CD14-positive monocyte (primary cell): ENCODE results near the gene MT1E. TPM values are rescaled to one million over a fixed set of nuclear protein-coding genes. Genes with fewer than 3 reads are reported as not detected.
A peak's percentile ranks its signal among the peaks of the same experiment; 100 is the strongest.

Experiments
- DNase-seq, 3 donors: peaks; one replicate each; pipeline ENCODE4 v3.0.0-alpha.2; 2011 to 2022
- H2AFZ ChIP-seq: 2 replicates; pipeline ENCODE4 v1.6.0; 2012; ENCODE audit warnings: mild to moderate bottlenecking, low read depth, low read length, inconsistent platforms; ENCODE audit not compliant: insufficient read depth, poor library complexity, severe bottlenecking
- H3K27ac ChIP-seq, 2 donors: 1 replicate in 1 of 2; 2 replicates in 1 of 2; pipeline ENCODE4 v1.5.1; 2012 to 2013; ENCODE audit warnings: low read length in 2 of 2, control low read depth in 1 of 2, inconsistent platforms in 1 of 2, low read depth in 1 of 2, mild to moderate bottlenecking in 1 of 2
- H3K27me3 ChIP-seq, 2 donors: one replicate each; pipeline versions ENCODE4 v1.6.0 to v1.6.1; 2011 to 2013; ENCODE audit warnings: low read length in 2 of 2; ENCODE audit not compliant: control insufficient read depth in 2 of 2, insufficient read depth in 2 of 2
- H3K36me3 ChIP-seq, 2 donors: replicated peaks in 1 of 2; 1 replicate in 1 of 2; 2 replicates in 1 of 2; pipeline versions ENCODE4 v1.5.1 to v1.6.1; 2012 to 2013; ENCODE audit warnings: low read length in 2 of 2, control low read depth in 1 of 2, inconsistent platforms in 1 of 2, mild to moderate bottlenecking in 1 of 2; ENCODE audit not compliant: insufficient read depth in 2 of 2, control insufficient read depth in 1 of 2
- H3K4me1 ChIP-seq, 2 donors: 1 replicate in 1 of 2; 2 replicates in 1 of 2; pipeline versions ENCODE4 v1.5.1 to v1.6.1; 2012 to 2013; ENCODE audit warnings: low read length in 2 of 2, control low read depth in 1 of 2, inconsistent platforms in 1 of 2, mild to moderate bottlenecking in 1 of 2, moderate library complexity in 1 of 2; ENCODE audit not compliant: insufficient read depth in 2 of 2, control insufficient read depth in 1 of 2
- H3K4me2 ChIP-seq: replicated peaks from 2 replicates; pipeline ENCODE3; 2012; ENCODE audit warnings: low read length, moderate library complexity, mild to moderate bottlenecking; ENCODE audit not compliant: poor library complexity, severe bottlenecking; ENCODE audit errors: extremely low read depth
- H3K4me3 ChIP-seq, 3 experiments: fragments of 200-600 bp in 1 of 3; sonication (generic) in 1 of 3; replicated peaks in 1 of 3; 1 replicate in 2 of 3; 2 replicates in 1 of 3; pipeline ENCODE4 v1.5.1; 2011 to 2013; ENCODE audit warnings: low read length in 3 of 3, mild to moderate bottlenecking in 3 of 3, control low read depth in 2 of 3, low read depth in 2 of 3, inconsistent platforms in 1 of 3, moderate library complexity in 1 of 3
- H3K79me2 ChIP-seq: 2 replicates; pipeline ENCODE4 v1.6.0; 2012; ENCODE audit warnings: mild to moderate bottlenecking, control low read depth, inconsistent platforms, low read length, moderate library complexity; ENCODE audit not compliant: insufficient read depth
- H3K9ac ChIP-seq: 2 replicates; pipeline ENCODE4 v1.6.0; 2017; ENCODE audit warnings: low read length, mild to moderate bottlenecking; ENCODE audit not compliant: insufficient read depth, poor library complexity, severe bottlenecking
- H3K9me3 ChIP-seq, 2 donors: replicated peaks in 1 of 2; 1 replicate in 1 of 2; 2 replicates in 1 of 2; pipeline versions ENCODE4 v1.5.1 to v1.6.1; 2012 to 2013; ENCODE audit warnings: low read length in 2 of 2, control low read depth in 1 of 2; ENCODE audit not compliant: control insufficient read depth in 1 of 2, insufficient read depth in 1 of 2
- H4K20me1 ChIP-seq: 2 replicates; pipeline ENCODE4 v1.6.0; 2012; ENCODE audit warnings: mild to moderate bottlenecking, low read length, control low read depth, moderate library complexity; ENCODE audit not compliant: insufficient read depth
- H3K27ac Mint-ChIP-seq, 7 donors: one replicate each; pipeline ENCODE4 v1.8.0; 2020; ENCODE audit warnings: mild to moderate bottlenecking in 7 of 7, mixed read lengths in 7 of 7, moderate library complexity in 6 of 7, inconsistent platforms in 2 of 7
- H3K27me3 Mint-ChIP-seq, 3 donors: one replicate each; pipeline ENCODE4 v1.8.0; 2021 to 2022; ENCODE audit warnings: low read depth in 3 of 3, mild to moderate bottlenecking in 3 of 3, mixed read lengths in 3 of 3, moderate library complexity in 3 of 3, inconsistent platforms in 1 of 3
- H3K36me3 Mint-ChIP-seq, 2 donors: one replicate each; pipeline ENCODE4 v1.8.0; 2020; ENCODE audit warnings: mixed read lengths in 2 of 2, inconsistent platforms in 1 of 2, mild to moderate bottlenecking in 1 of 2
- H3K4me1 Mint-ChIP-seq: one replicate; pipeline ENCODE4 v1.8.0; 2020; ENCODE audit warnings: mild to moderate bottlenecking, mixed read lengths
- H3K4me3 Mint-ChIP-seq, 2 donors: one replicate each; pipeline ENCODE4 v1.8.0; 2020; ENCODE audit warnings: mild to moderate bottlenecking in 2 of 2, mixed read lengths in 2 of 2, moderate library complexity in 1 of 2
- H3K9me3 Mint-ChIP-seq, 7 donors: one replicate each; pipeline ENCODE4 v1.8.0; 2020 to 2022; ENCODE audit warnings: mixed read lengths in 7 of 7, mild to moderate bottlenecking in 6 of 7, moderate library complexity in 6 of 7, inconsistent platforms in 2 of 7
- WGBS: methylation state at CpG from one replicate; pipeline ENCODE4 v1.1.5; 2013; ENCODE audit warnings: missing lambda C conversion rate; ENCODE audit not compliant: insufficient coverage; 5-methylcytosine and 5-hydroxymethylcytosine counted together
- intact Hi-C, 2 donors: fragments of 100-400 bp; cut with micrococcal nuclease; formaldehyde crosslinking; loops; one replicate each; pipeline versions ENCODE4 v1.15.0 to v1.15.1; 2023
- polyA plus RNA-seq, 3 donors: library from polyadenylated mRNA; depleted of rRNA in 1 of 3; unstranded in 2 of 3; stranded (reverse) in 1 of 3; fragments of 300-500 nt in 2 of 3; fragments of >200 nt in 1 of 3; fragmentation: Illumina TruSeq in 2 of 3; gene quantifications; 1 replicate in 2 of 3; 2 replicates in 1 of 3; pipeline ENCODE4 v1.2.3, GENCODE V29; 2012 to 2021
- TF ChIP-seq, protein P1 (sequence below): fragments of 200-600 bp; IDR thresholded peaks from one replicate; pipeline ENCODE4 v1.8.0; 2022; ENCODE audit warnings: antibody characterized with exemption, mild to moderate bottlenecking

Gene MT1E
- polyA plus RNA-seq, 3 donors: 1.3 to 4.3 (median 4.0) TPM

DNA sequence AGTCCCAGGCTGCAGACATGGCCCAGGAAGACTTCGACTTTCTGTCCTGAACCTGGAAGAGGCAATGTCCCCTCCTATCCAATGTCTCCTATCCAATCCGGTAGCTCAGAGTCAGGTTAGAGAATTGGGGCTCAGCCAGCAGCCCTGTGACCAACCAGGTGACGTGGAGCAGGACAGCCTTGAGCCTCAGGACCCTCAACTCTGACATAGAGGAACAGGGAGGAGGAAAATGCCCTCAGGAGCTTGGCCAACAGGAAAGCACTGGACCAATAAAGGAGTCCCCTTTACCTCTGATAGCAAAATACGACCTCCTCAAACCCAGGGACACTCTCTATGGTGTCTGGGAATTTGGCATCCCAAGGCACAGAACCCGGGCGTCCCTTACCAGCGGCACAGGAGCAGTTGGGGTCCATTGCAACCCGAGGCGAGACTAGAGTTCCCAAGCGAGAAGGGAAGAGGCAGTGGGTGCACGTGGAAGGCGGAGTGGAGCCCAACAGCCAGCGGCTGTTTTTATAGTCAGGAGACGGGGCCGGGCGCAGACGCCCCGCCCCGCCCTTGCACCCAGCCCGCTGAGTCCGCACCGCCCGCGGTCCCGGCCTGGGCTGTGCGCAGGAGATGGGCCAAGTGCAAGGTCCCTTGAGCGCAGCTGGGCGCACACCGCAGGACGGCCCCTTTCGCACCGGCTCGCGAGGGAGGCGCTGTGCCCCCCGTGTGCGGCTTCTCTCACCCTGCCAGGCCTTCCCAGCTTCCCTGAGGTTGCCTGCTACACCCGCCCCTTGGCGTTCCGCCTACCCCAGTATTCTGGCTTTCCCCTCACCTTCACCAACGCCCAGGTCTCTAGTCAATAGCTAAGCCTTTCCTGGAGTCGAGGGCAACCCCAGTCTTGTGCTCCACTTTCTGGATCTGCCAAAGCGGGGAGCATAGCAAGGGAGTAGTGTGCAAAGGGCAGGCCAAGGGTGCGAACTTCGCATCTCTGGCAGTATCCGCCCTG, 42.3 kb downstream of the MT1E start, which contains the start of gene MT1G:
MT1G (minus strand) TSS at position 485 of the 991 bp plus-strand sequence; CDS start at position 413, 72 bp downstream.
- Histone ChIP-seq H3K27me3 (peaks cover 75 to 99% of the 10 kb centered on the region in 2 donors), H3K4me3 (peak within 1 kb of the TSS in 1 of 3 experiments; percentile 31), H3K27ac (no peak within 1 kb of the TSS), H3K79me2 (no peaks in the 10 kb centered on the region), H2AFZ (peak within 1 kb of the TSS; percentile 42), H3K9ac (no peak within 1 kb of the TSS), H4K20me1 (no peaks in the 10 kb centered on the region), H3K36me3 (no peaks in the 10 kb centered on the region), H3K4me2 (peak within 1 kb of the TSS; percentile 58), H3K9me3 (peaks cover 0 to 34% of the 10 kb centered on the region in 2 donors), H3K4me1 (peaks cover 11 to 20% of the 10 kb centered on the region in 2 donors)
- intact Hi-C loops: no loop called here
- Mint-ChIP-seq H3K27me3 (peaks cover 88 to 98% (median 95%) of the 10 kb centered on the region in 3 donors), H3K4me1 (peaks cover 27% of the 10 kb centered on the region), H3K27ac (peak within 1 kb of the TSS in 2 of 7 donors; percentile 4 to 45), H3K4me3 (peak within 1 kb of the TSS; percentile 51 to 87), H3K36me3 (peaks cover 0 to 2% of the 10 kb centered on the region in 2 donors), H3K9me3 (peaks cover 0 to 18% (median 4%) of the 10 kb centered on the region in 7 donors)
- TF ChIP-seq, protein P1, sequence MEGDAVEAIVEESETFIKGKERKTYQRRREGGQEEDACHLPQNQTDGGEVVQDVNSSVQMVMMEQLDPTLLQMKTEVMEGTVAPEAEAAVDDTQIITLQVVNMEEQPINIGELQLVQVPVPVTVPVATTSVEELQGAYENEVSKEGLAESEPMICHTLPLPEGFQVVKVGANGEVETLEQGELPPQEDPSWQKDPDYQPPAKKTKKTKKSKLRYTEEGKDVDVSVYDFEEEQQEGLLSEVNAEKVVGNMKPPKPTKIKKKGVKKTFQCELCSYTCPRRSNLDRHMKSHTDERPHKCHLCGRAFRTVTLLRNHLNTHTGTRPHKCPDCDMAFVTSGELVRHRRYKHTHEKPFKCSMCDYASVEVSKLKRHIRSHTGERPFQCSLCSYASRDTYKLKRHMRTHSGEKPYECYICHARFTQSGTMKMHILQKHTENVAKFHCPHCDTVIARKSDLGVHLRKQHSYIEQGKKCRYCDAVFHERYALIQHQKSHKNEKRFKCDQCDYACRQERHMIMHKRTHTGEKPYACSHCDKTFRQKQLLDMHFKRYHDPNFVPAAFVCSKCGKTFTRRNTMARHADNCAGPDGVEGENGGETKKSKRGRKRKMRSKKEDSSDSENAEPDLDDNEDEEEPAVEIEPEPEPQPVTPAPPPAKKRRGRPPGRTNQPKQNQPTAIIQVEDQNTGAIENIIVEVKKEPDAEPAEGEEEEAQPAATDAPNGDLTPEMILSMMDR: no peak
- WGBS: 8% methylated on average over 44 of the region's 46 CpGs
- DNase-seq: peak in 1 of 3 donors; percentile 7

DNA sequence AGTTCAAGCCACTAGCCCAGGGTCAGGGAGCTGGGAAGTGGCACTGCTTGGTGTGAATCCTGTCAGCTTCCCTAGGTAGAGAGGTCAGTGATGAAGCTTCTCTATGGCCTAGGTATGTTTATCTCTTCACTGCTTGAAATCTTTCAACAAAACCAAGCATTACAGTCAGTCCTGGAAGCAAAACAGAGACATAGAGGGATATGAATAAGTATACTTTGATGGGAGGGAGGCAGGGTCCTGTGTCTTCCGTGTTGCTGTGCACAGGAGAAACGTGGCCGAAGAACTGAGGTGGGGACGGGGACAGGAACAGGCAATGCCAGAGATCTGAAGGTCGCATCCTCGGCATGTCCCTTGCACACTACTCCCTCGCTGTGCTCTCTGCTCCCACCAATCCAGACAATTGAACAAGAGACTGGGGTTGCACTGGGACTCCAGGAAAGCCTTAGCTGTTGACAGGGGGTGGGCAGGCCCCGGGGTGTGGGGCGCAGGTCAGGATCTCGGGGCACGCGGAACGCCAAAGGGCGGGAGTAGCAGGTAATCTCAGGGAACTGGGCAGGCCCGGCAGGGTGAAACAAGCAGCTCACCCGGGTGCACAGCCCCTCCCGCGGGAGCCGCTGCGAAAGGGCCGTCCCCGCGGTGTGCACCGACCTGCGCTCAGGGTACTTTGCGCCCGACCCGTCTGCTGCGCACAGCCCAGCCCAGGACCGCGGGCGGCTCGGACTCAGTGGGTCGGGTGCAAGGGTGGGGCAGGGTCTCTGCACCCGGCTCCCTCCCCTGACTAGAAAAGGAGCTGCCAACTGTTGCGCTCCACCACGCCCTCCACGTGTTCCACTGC, 43.6 kb downstream of the MT1E start, which contains the start of gene MT1H:
MT1H (plus strand) TSS at position 810 of the 835 bp plus-strand sequence. CDS start 71 bp downstream, outside the sequence.
- Histone ChIP-seq H3K4me1 (peaks cover 11 to 20% of the 10 kb centered on the region in 2 donors), H3K4me3 (no peak within 1 kb of the TSS), H3K79me2 (no peaks in the 10 kb centered on the region), H4K20me1 (no peaks in the 10 kb centered on the region), H3K27ac (no peak within 1 kb of the TSS), H3K27me3 (peaks cover 64 to 99% of the 10 kb centered on the region in 2 donors), H3K9ac (no peak within 1 kb of the TSS), H3K4me2 (peak within 1 kb of the TSS; percentile 26), H2AFZ (no peak within 1 kb of the TSS), H3K9me3 (peaks cover 0 to 31% of the 10 kb centered on the region in 2 donors), H3K36me3 (no peaks in the 10 kb centered on the region)
- TF ChIP-seq, protein P1: no peak
- intact Hi-C loops: no loop called here
- 7% methylated on average over 37 of the region's 38 CpGs for WGBS
- peaks cover 27% of the 10 kb centered on the region for H3K4me1 Mint-ChIP-seq
- H3K9me3 Mint-ChIP-seq: peaks cover 0 to 18% (median 4%) of the 10 kb centered on the region in 7 donors
- H3K27ac Mint-ChIP-seq: peak within 1 kb of the TSS in 2 of 7 donors; percentile 45 to 63
- no peak for DNase-seq
- H3K27me3 Mint-ChIP-seq: peaks cover 87 to 99% (median 95%) of the 10 kb centered on the region in 3 donors
- H3K4me3 Mint-ChIP-seq: peak within 1 kb of the TSS in 1 of 2 donors; percentile 87
- peaks cover 0 to 2% of the 10 kb centered on the region in 2 donors for H3K36me3 Mint-ChIP-seq
